Measurements from ENCODE around the gene TLX3. TPM values are rescaled to one million over a fixed set of nuclear protein-coding genes. Genes with fewer than 3 reads are reported as not detected.
"Not testable (repeated sequence)": the region's sequence is repeated elsewhere in the genome, so short reads cannot be mapped to it uniquely, and the experiment has no call there.

TLX3 gene
- 20.1 and 21.9 TPM in 2 replicates for total RNA-seq (2014; rRNA removed; shearing (Covaris generic))

GRCh38 chr5:171308453-171309275, at the start of gene TLX3:
TLX3 (plus strand) TSS chr5:171309248; CDS start chr5:171309366, 118 bp downstream.
- DNase-seq (ENCODE audit: low read depth), result peak; percentile 96

GRCh38 chr5:171261361-171261760, 47.7 kb upstream of the TLX3 start:
- DNase-seq (ENCODE audit: low read depth), result no peak

- no peak for DNase-seq (ENCODE audit: low read depth)
Measured at GRCh38 chr5:171261904-171262303, 47.1 kb upstream of the TLX3 start.

GRCh38 chr5:171263181-171263580, 45.9 kb upstream of the TLX3 start:
- DNase-seq (ENCODE audit: low read depth), result no peak

GRCh38 chr5:171264843-171265242, 44.2 kb upstream of the TLX3 start:
- no peak for DNase-seq (ENCODE audit: low read depth)

- no peak for DNase-seq (ENCODE audit: low read depth)
Measured at GRCh38 chr5:171268700-171269620, 40.1 kb upstream of the TLX3 start.

- DNase-seq (ENCODE audit: low read depth), result no peak
Measured at GRCh38 chr5:171269717-171270116, 39.3 kb upstream of the TLX3 start.

- DNase-seq (ENCODE audit: low read depth), result no peak
Measured at GRCh38 chr5:171270136-171270535, 38.9 kb upstream of the TLX3 start.

GRCh38 chr5:171271798-171272197, 37.2 kb upstream of the TLX3 start:
- no peak for DNase-seq (ENCODE audit: low read depth)

- DNase-seq (ENCODE audit: low read depth), result peak; percentile 71
Measured at GRCh38 chr5:171272996-171273970, 35.8 kb upstream of the TLX3 start.

GRCh38 chr5:171275841-171276544, 33.1 kb upstream of the TLX3 start:
- no peak for DNase-seq (ENCODE audit: low read depth)

- no peak for DNase-seq (ENCODE audit: low read depth)
Measured at GRCh38 chr5:171283753-171284152, 25.3 kb upstream of the TLX3 start.

GRCh38 chr5:171285465-171285864, 23.6 kb upstream of the TLX3 start:
- no peak for DNase-seq (ENCODE audit: low read depth)

- DNase-seq (ENCODE audit: low read depth), result peak; percentile 68
Measured at GRCh38 chr5:171288066-171288465, 21.0 kb upstream of the TLX3 start.

GRCh38 chr5:171291371-171291770, 17.7 kb upstream of the TLX3 start:
- no peak for DNase-seq (ENCODE audit: low read depth)

GRCh38 chr5:171295299-171295698, 13.7 kb upstream of the TLX3 start:
- DNase-seq (ENCODE audit: low read depth), result peak; percentile 51

- no peak for DNase-seq (ENCODE audit: low read depth)
Measured at GRCh38 chr5:171295801-171296200, 13.2 kb upstream of the TLX3 start.

- not testable (repeated sequence) for DNase-seq (ENCODE audit: low read depth)
Measured at GRCh38 chr5:171297941-171298340, 11.1 kb upstream of the TLX3 start.

- no peak for DNase-seq (ENCODE audit: low read depth)
Measured at GRCh38 chr5:171299228-171299627, 9.8 kb upstream of the TLX3 start.

- DNase-seq (ENCODE audit: low read depth), result no peak
Measured at GRCh38 chr5:171299851-171300250, 9.2 kb upstream of the TLX3 start.

- DNase-seq (ENCODE audit: low read depth), result no peak
Measured at GRCh38 chr5:171300358-171300757, 8.7 kb upstream of the TLX3 start.
